NCI-H1694 treated with DMSO at 0.1 percent for 48 hours (cell line): ENCODE data around the gene REEP1.
A peak's percentile ranks its signal among the peaks of the same experiment; 100 is the strongest.
"Not testable (repeated sequence)": the region's sequence is repeated elsewhere in the genome, so short reads cannot be mapped to it uniquely, and the experiment has no call there.

Source experiments
- DNase-seq: peaks from one replicate; lab custom pipeline; 2025; lab: John Stamatoyannopoulos, UW

REEP1 gene

GRCh38 chr2:86345783-86346370, 8.5 kb upstream of the REEP1 start:
- not testable (repeated sequence) for DNase-seq

- no peak for DNase-seq
Measured at GRCh38 chr2:86344404-86344803, 7.0 kb upstream of the REEP1 start.

- DNase-seq, result no peak
Measured at GRCh38 chr2:86342488-86342887, 5.1 kb upstream of the REEP1 start.

GRCh38 chr2:86341470-86341869, 4.0 kb upstream of the REEP1 start:
- DNase-seq, result no peak

GRCh38 chr2:86338778-86339295, 1.4 kb upstream of the REEP1 start:
- no peak for DNase-seq

GRCh38 chr2:86336675-86337243, 667 bp downstream of the REEP1 start:
- DNase-seq, result peak; percentile 25

- no peak for DNase-seq
Measured at GRCh38 chr2:86335865-86336674, 1.4 kb downstream of the REEP1 start.

- no peak for DNase-seq
Measured at GRCh38 chr2:86333378-86333777, 4.0 kb downstream of the REEP1 start.

GRCh38 chr2:86332654-86333053, 4.8 kb downstream of the REEP1 start:
- DNase-seq, result no peak

GRCh38 chr2:86331384-86331783, 6.0 kb downstream of the REEP1 start:
- no peak for DNase-seq

GRCh38 chr2:86330001-86330400, 7.4 kb downstream of the REEP1 start:
- DNase-seq, result no peak

GRCh38 chr2:86323273-86324021, 14.0 kb downstream of the REEP1 start:
- no peak for DNase-seq

GRCh38 chr2:86319700-86320580, 17.5 kb downstream of the REEP1 start:
- DNase-seq, result no peak

GRCh38 chr2:86315084-86315483, 22.3 kb downstream of the REEP1 start:
- DNase-seq, result no peak

GRCh38 chr2:86314125-86314524, 23.3 kb downstream of the REEP1 start:
- DNase-seq, result no peak

- no peak for DNase-seq
Measured at GRCh38 chr2:86313341-86313740, 24.1 kb downstream of the REEP1 start.

- DNase-seq, result no peak
Measured at GRCh38 chr2:86311879-86312278, 25.5 kb downstream of the REEP1 start.

- DNase-seq, result no peak
Measured at GRCh38 chr2:86309966-86310365, 27.5 kb downstream of the REEP1 start.

- no peak for DNase-seq
Measured at GRCh38 chr2:86308984-86309695, 28.3 kb downstream of the REEP1 start.

- no peak for DNase-seq
Measured at GRCh38 chr2:86308356-86308755, 29.1 kb downstream of the REEP1 start.

GRCh38 chr2:86307431-86307830, 30.0 kb downstream of the REEP1 start:
- DNase-seq, result no peak
